Calu3 (cell line): ENCODE results near the gene CRACR2B. TPM values are rescaled to one million over a fixed set of nuclear protein-coding genes. Genes with fewer than 3 reads are reported as not detected.

ENCODE experiments used
- BruUV-seq: library from RNA; stranded (reverse); fragments of 400-500 nt; replicated peaks from 2 replicates; lab custom pipeline; 2021; lab: Mats Ljungman, UMichigan
- CTCF ChIA-PET: fragments of 300-600 bp; sonication (Branson Sonifier 250); formaldehyde crosslinking; loops from one replicate; lab custom pipeline; 2022; ENCODE audit warnings: antibody characterized with exemption; lab: Charles Lee
- DNase-seq: peaks from one replicate; pipeline ENCODE4 v3.0.0; 2022
- H3K27ac Mint-ChIP-seq: one replicate; pipeline ENCODE4 v1.8.0; 2022; ENCODE audit warnings: mixed read lengths; ENCODE audit not compliant: unreplicated experiment
- H3K27me3 Mint-ChIP-seq: one replicate; pipeline ENCODE4 v1.8.0; 2022; ENCODE audit warnings: mixed read lengths; ENCODE audit not compliant: unreplicated experiment
- H3K36me3 Mint-ChIP-seq: one replicate; pipeline ENCODE4 v1.8.0; 2022; ENCODE audit warnings: mild to moderate bottlenecking, moderate library complexity, mixed read lengths; ENCODE audit not compliant: insufficient read depth, unreplicated experiment
- H3K4me1 Mint-ChIP-seq: one replicate; pipeline ENCODE4 v1.8.0; 2022; ENCODE audit warnings: mild to moderate bottlenecking, low read depth, mixed read lengths; ENCODE audit not compliant: unreplicated experiment
- H3K4me3 Mint-ChIP-seq: one replicate; pipeline ENCODE4 v1.8.0; 2022; ENCODE audit warnings: mild to moderate bottlenecking, low read depth, moderate library complexity, mixed read lengths; ENCODE audit not compliant: unreplicated experiment
- H3K9me3 Mint-ChIP-seq: one replicate; pipeline ENCODE4 v1.8.0; 2022; ENCODE audit warnings: low read depth, mixed read lengths; ENCODE audit not compliant: unreplicated experiment
- intact Hi-C: fragments of 100-400 bp; cut with micrococcal nuclease; formaldehyde crosslinking; loops from one replicate; pipeline ENCODE4 v1.10.0; 2022; ENCODE audit not compliant: unreplicated experiment
- total RNA-seq: library from RNA; stranded (reverse); gene quantifications from 2 replicates; pipeline ENCODE4 v1.2.3, GENCODE V29; 2022
- TF ChIP-seq, protein P1 (sequence below): fragments of 200-600 bp; IDR thresholded peaks from one replicate; pipeline ENCODE4 v1.8.0; 2022; ENCODE audit warnings: antibody characterized with exemption; ENCODE audit not compliant: unreplicated experiment

Gene CRACR2B
- total RNA-seq, 1 experiment from 2014 or later: 33.4 TPM

DNA sequence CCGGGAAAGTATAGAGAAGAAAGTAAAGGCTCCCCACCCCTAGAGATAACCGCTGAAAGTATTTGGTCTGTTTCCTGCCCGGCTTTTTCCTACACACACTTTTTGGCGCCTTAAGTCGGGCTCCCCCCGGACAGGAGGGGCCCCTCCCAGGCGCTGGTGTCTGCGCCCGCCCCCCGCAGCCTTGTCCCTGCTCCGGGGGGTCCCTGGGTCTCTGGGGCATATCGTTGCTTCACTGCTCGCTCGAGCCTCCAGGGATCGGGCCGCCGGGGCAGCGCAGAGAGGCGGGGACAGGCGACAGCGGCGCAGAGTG is 928 bp upstream of the CRACR2B start:
- Mint-ChIP-seq H3K4me1 (peaks cover 45% of the 10 kb centered on the region), H3K27me3 (no peaks in the 10 kb centered on the region), H3K4me3 (peak overlapping the region; percentile 78), H3K9me3 (no peaks in the 10 kb centered on the region), H3K36me3 (peaks cover 88% of the 10 kb centered on the region), H3K27ac (no peak overlapping the region)
- no TSS peak for BruUV-seq
- TF ChIP-seq, protein P1, sequence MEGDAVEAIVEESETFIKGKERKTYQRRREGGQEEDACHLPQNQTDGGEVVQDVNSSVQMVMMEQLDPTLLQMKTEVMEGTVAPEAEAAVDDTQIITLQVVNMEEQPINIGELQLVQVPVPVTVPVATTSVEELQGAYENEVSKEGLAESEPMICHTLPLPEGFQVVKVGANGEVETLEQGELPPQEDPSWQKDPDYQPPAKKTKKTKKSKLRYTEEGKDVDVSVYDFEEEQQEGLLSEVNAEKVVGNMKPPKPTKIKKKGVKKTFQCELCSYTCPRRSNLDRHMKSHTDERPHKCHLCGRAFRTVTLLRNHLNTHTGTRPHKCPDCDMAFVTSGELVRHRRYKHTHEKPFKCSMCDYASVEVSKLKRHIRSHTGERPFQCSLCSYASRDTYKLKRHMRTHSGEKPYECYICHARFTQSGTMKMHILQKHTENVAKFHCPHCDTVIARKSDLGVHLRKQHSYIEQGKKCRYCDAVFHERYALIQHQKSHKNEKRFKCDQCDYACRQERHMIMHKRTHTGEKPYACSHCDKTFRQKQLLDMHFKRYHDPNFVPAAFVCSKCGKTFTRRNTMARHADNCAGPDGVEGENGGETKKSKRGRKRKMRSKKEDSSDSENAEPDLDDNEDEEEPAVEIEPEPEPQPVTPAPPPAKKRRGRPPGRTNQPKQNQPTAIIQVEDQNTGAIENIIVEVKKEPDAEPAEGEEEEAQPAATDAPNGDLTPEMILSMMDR: no peak
- intact Hi-C loops: no loop called here
- CTCF ChIA-PET: no interaction called here
- DNase-seq: no peak

DNA sequence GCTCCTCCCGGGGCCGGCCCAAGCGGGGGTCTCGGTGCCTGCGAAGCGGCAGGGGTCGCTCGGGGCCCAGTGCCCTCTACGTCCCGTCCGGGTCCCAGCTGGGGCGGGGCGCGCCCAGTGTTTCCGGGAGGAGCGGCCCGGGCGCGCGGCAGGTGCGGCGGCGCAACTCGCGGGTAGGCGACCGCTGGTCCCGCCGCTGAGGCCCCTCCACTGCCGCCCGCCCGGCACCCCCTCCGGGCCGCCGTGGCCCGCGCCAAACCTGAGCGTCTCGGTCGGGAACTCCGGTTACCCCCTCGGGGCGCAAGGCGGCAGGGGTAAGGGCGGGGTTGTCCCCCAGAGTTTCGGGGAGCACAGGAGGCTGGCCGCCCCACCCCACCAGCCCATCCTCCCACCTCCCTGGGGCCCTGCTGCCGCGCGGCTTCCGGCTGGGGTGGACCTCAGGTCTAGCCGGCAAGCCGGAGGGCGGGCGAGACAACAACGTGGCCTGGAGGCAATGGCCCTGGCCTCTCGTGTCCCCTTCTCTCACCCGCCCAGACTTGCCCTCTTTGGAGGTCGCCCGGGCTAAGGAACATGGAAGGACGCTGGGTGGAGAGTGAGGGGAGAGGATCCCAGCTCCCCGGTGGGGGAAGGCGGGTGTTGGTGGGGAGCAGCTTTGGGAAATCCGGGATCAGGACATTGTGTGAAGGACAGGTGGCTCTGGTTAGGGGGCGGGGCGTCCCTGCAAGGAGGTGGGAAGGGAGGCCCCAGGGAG is 398 bp upstream of the CRACR2B start:
- intact Hi-C loops: no loop called here
- TF ChIP-seq, protein P1: no peak
- peaks cover 88% of the 10 kb centered on the region for H3K36me3 Mint-ChIP-seq
- DNase-seq: peak; percentile 71
- CTCF ChIA-PET: interaction anchor here (0.9 kb wide), 1 partner anchor 19 kb away, joined by 3 read pairs; no protein-coding TSS in a partner anchor
- no peaks in the 10 kb centered on the region for H3K27me3 Mint-ChIP-seq
- H3K4me3 Mint-ChIP-seq: peak overlapping the region; percentile 78
- BruUV-seq: no TSS peak
- H3K27ac Mint-ChIP-seq: peak overlapping the region; percentile 75
- H3K9me3 Mint-ChIP-seq: no peaks in the 10 kb centered on the region
- H3K4me1 Mint-ChIP-seq: peaks cover 44% of the 10 kb centered on the region

DNA sequence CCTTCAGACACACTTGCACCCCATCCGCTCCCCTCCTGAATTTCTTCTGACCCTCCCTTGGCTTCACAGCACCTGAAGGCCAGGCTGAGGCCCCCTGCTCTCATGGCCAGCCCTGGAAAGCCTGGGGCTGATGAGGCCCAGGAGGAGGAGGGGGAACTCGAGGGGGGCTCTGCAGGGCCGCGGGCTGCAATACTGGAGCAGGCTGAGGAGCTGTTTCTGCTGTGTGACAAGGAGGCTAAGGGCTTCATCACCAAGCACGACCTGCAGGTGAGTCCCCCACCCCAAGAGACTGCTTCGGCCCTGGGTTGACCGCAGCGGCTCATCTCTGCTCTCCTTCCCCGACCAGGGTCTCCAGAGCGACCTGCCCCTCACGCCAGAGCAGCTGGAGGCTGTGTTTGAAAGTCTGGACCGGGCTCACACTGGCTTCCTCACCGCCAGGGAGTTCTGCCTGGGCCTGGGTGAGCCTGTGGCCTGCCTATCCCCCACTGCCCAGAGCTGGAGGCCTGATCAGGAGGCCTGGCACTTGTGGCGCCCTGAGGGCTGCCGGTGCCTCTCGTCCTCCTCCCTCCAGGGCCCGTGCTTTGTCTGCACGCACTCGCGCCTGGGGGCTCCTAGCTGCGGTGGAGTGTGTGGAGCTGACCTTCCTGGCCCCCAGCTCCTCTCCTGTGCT is 922 bp downstream of the CRACR2B start:
- CTCF ChIA-PET: no interaction called here
- H3K4me3 Mint-ChIP-seq: peak overlapping the region; percentile 78
- TF ChIP-seq, protein P1: no peak
- intact Hi-C loops: no loop called here
- H3K27ac Mint-ChIP-seq: peak overlapping the region; percentile 75
- no peaks in the 10 kb centered on the region for H3K9me3 Mint-ChIP-seq
- no peaks in the 10 kb centered on the region for H3K27me3 Mint-ChIP-seq
- H3K4me1 Mint-ChIP-seq: peaks cover 45% of the 10 kb centered on the region
- H3K36me3 Mint-ChIP-seq: peaks cover 87% of the 10 kb centered on the region
- no peak for DNase-seq
- no TSS peak for BruUV-seq

DNA sequence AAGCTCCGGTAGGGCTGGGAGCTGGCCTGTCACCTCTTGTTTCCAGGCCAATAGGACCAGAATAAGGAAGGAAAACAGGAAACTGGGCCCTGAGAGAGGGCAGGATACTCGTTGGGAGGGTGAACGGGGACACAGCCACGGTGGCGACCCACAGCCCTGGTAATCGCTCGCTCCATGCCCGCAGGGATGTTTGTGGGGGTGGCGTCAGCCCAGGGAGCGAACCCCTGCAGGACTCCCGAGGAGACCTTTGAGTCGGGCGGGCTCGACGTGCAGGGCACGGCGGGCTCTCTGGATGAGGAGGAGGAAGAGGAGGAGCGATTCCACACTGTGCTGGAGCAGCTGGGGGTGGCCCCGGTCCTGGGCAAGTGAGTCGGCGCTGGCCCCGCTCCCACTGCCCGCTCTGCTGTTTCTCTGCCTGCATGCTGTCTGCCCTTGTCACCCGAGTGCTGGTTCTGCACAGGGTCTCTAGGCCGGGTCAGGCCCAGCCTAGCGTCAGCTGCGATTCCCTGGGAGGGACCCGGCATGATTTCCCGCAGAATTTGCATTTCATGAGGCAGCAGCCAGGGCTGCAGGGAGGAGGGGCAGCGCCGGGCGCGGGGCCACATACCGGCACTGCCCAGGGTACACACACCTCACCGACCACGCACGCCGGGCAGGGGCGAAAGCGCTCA is 1.6 kb downstream of the CRACR2B start:
- Mint-ChIP-seq H3K27ac (peak overlapping the region; percentile 75), H3K27me3 (no peaks in the 10 kb centered on the region), H3K4me1 (peaks cover 45% of the 10 kb centered on the region), H3K4me3 (peak overlapping the region; percentile 78), H3K36me3 (peaks cover 87% of the 10 kb centered on the region), H3K9me3 (no peaks in the 10 kb centered on the region)
- BruUV-seq: no TSS peak
- no peak for DNase-seq
- intact Hi-C loops: no loop called here
- TF ChIP-seq, protein P1: no peak
- CTCF ChIA-PET: interaction anchor here (0.6 kb wide), 1 partner anchor 325 kb away, joined by 3 read pairs; no protein-coding TSS in a partner anchor
